Dendritic cell treated with granulocyte-macrophage colony-stimulating factor and Interleukin-4, amounts not matched to agents 40 ng/mL and 50 ng/mL, for 4 days (primary cell): ENCODE measurements around the gene IL15RA.

ENCODE experiments used
- H3K27ac Mint-ChIP-seq: one replicate; pipeline ENCODE4 v1.8.0; 2022; ENCODE audit warnings: mild to moderate bottlenecking, mixed read lengths
- H3K27me3 Mint-ChIP-seq: one replicate; pipeline ENCODE4 v1.8.0; 2022; ENCODE audit warnings: mild to moderate bottlenecking, mixed read lengths
- H3K36me3 Mint-ChIP-seq: one replicate; pipeline ENCODE4 v1.8.0; 2022; ENCODE audit warnings: low read depth, mixed read lengths
- H3K4me1 Mint-ChIP-seq: one replicate; pipeline ENCODE4 v1.8.0; 2022; ENCODE audit warnings: low read depth, mixed read lengths
- H3K4me3 Mint-ChIP-seq: one replicate; pipeline ENCODE4 v1.8.0; 2022; ENCODE audit warnings: mild to moderate bottlenecking, moderate library complexity, mixed read lengths
- H3K9me3 Mint-ChIP-seq: one replicate; pipeline ENCODE4 v1.8.0; 2022; ENCODE audit warnings: mixed read lengths
- intact Hi-C: fragments of 100-400 bp; cut with micrococcal nuclease; formaldehyde crosslinking; loops from one replicate; pipeline ENCODE4 v1.15.0; 2022

IL15RA gene

GRCh38 chr10:5959142-5959541 is 18.2 kb downstream of the IL15RA start:
- intact Hi-C loops: no loop called here
- no peak overlapping the region for H3K27ac Mint-ChIP-seq
- H3K27me3 Mint-ChIP-seq: no peaks in the 10 kb centered on the region
- no peaks in the 10 kb centered on the region for H3K9me3 Mint-ChIP-seq
- peaks cover 15% of the 10 kb centered on the region for H3K36me3 Mint-ChIP-seq
- no peak overlapping the region for H3K4me3 Mint-ChIP-seq
- H3K4me1 Mint-ChIP-seq: no peaks in the 10 kb centered on the region

DNA sequence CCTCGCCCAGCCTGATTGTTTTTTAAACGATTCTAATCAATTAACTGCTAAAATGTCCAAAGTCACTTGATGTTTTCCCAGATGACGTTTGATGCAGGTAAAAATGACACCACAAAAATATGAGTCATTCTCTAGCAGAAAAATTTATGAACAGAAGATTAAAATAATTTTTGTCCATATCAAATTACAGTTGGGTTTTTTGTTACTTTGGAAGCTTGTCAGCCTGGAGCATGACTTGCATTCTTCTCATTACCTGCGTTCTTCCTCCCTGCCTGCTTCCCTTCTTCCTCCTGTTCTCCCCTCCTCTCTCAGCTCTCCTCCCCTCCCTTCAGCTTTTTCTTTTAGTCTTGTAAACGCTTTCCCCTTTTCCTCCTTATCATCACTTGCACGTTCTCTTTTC is 18.7 kb downstream of the IL15RA start:
- Mint-ChIP-seq H3K4me3 (no peak overlapping the region), H3K36me3 (peaks cover 15% of the 10 kb centered on the region), H3K27ac (no peak overlapping the region), H3K4me1 (no peaks in the 10 kb centered on the region), H3K27me3 (no peaks in the 10 kb centered on the region), H3K9me3 (no peaks in the 10 kb centered on the region)
- intact Hi-C loops: no loop called here

DNA sequence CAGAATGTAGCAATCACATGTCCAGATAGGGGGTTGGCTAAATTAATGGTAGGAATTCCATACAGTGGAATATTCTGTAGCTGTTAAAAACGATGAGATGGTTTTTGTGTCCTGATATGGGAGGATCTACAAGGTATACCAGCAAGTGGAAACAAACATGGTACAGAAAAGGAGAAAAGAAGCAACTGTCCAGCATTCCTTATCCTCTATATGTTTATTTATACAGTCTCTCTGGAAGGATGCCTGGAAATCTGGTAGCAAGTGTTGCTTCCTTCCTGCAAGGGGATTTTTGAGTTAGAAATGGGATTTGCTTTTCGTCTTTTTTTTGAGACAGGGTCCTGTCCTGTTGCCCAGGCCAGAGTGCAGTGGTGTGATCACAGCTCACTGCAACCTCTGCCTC is 19.3 kb downstream of the IL15RA start:
- H3K27ac Mint-ChIP-seq: no peak overlapping the region
- no peaks in the 10 kb centered on the region for H3K27me3 Mint-ChIP-seq
- H3K36me3 Mint-ChIP-seq: peaks cover 15% of the 10 kb centered on the region

DNA sequence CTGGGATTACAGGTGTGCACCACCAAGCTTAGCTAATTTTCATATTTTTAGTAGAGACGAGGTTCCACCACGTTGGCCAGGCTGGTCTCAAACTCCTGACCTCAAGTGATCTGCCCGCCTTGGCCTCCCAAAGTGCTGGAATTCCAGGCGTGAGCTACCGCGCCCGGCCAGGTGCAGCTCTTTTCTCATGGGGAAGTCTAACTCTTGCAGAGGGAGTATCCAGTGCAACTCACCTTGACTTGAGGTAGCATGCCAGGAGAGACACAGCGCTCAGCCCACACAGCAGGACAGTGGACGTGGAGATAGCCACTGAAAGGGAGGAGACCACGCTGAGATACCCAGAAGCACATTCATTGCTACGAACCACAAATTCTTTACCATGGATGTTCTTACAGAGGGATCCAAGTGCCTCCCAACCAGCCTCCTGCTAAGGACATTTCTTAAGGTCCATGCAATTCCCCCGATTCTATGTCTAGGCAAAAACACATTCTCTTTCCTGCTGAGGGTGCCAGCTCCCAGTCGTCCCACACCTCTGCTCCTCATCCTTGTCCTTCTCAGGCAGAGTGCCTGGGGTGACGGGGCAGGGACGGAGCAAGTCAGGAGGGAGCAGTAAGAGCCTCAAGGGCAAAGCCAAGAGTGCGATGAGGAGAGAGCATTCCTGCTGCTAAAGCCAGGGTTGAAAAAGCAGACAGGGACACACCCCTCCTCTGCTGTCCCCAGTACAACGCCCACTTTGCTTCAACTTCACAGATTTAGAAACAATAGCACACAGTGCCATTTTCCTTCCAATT is 21.0 kb downstream of the IL15RA start:
- Mint-ChIP-seq H3K4me1 (peaks cover under 1% of the 10 kb centered on the region), H3K36me3 (peaks cover 15% of the 10 kb centered on the region), H3K27ac (no peak overlapping the region), H3K4me3 (no peak overlapping the region), H3K27me3 (no peaks in the 10 kb centered on the region), H3K9me3 (no peaks in the 10 kb centered on the region)
- intact Hi-C loops: no loop called here

More for the DNA sequence above, 19.3 kb downstream of the IL15RA start:
- Mint-ChIP-seq H3K9me3 (no peaks in the 10 kb centered on the region), H3K4me3 (no peak overlapping the region), H3K4me1 (no peaks in the 10 kb centered on the region)
- intact Hi-C loops: no loop called here

DNA sequence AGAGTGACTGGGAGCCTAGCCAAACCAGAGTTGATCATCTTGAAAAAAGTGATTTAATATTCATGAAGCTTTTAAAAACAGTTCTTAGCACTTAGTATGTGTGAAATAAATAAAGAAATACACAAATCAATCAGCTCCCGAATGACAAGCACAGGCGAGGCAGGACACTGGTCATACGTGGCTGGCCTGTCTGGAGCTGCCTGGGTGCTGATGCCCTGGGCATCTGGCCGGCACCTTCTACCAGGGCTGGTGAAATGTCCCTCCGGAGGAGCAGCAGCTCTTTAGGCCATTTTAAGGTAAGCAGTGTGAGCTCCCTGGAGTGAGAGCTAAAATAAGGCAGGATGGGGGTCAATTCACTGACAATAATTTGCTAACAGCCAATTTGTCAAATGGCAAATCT is 23.7 kb downstream of the IL15RA start:
- Mint-ChIP-seq H3K9me3 (no peaks in the 10 kb centered on the region), H3K27me3 (no peaks in the 10 kb centered on the region), H3K36me3 (peaks cover 7% of the 10 kb centered on the region), H3K4me3 (no peak overlapping the region), H3K27ac (no peak overlapping the region), H3K4me1 (peaks cover 22% of the 10 kb centered on the region)
- intact Hi-C loops: loop anchor here (5.0 kb wide), 1 partner anchor 449 kb away; no protein-coding TSS in a partner anchor

- no peak overlapping the region for H3K4me3 Mint-ChIP-seq
- H3K36me3 Mint-ChIP-seq: peaks cover 7% of the 10 kb centered on the region
- no peak overlapping the region for H3K27ac Mint-ChIP-seq
- no peaks in the 10 kb centered on the region for H3K9me3 Mint-ChIP-seq
- intact Hi-C loops: loop anchor here (5.0 kb wide), 1 partner anchor 449 kb away; no protein-coding TSS in a partner anchor
- peaks cover 22% of the 10 kb centered on the region for H3K4me1 Mint-ChIP-seq
- H3K27me3 Mint-ChIP-seq: no peaks in the 10 kb centered on the region
Measured at GRCh38 chr10:5952731-5953385, 24.5 kb downstream of the IL15RA start.

DNA sequence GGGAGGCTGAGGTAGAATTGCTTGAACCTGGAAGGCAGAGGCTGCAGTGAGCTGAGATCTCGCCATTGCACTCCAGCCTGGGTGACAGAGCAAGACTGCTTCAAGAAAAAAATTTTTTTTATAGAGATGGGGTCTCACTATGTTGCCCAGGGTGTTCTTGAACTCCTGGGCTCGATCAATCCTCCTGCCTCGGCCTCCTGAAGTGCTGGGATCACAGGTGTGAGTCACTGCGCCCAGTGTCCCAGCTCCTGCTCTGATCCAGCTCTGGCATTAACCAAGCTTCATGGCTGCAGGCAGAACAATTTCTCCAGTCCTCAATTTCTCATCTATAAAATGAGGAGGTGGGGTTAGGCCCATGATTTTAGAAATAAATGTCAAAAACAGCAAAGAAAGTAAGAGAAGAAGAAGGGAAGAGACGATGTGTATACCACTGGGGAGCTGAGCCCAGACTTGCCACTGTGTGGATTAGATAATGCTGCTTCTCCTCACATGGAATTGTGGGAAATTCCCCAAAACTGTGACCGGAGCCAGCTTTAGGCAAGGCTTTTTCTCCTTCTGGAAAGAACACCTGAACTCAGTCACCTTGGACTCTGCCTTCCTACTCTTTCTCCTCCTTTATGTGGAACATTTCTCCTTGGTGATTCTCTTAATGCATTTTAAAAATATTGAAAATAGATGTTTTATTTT is 25.5 kb downstream of the IL15RA start:
- Mint-ChIP-seq H3K4me1 (peaks cover 24% of the 10 kb centered on the region), H3K27ac (no peak overlapping the region), H3K36me3 (peaks cover 4% of the 10 kb centered on the region), H3K4me3 (no peak overlapping the region), H3K9me3 (no peaks in the 10 kb centered on the region), H3K27me3 (no peaks in the 10 kb centered on the region)
- intact Hi-C loops: loop anchor here (5.0 kb wide), 1 partner anchor 450 kb away; no protein-coding TSS in a partner anchor

GRCh38 chr10:5951167-5951711 is 26.1 kb downstream of the IL15RA start:
- no peak overlapping the region for H3K27ac Mint-ChIP-seq
- no peak overlapping the region for H3K4me3 Mint-ChIP-seq
- no peaks in the 10 kb centered on the region for H3K36me3 Mint-ChIP-seq
- peaks cover 30% of the 10 kb centered on the region for H3K4me1 Mint-ChIP-seq
- intact Hi-C loops: loop anchor here (5.0 kb wide), 1 partner anchor 451 kb away; no protein-coding TSS in a partner anchor
- no peaks in the 10 kb centered on the region for H3K27me3 Mint-ChIP-seq
- no peaks in the 10 kb centered on the region for H3K9me3 Mint-ChIP-seq

GRCh38 chr10:5949009-5949759 is 28.2 kb downstream of the IL15RA start:
- no peaks in the 10 kb centered on the region for H3K36me3 Mint-ChIP-seq
- no peak overlapping the region for H3K4me3 Mint-ChIP-seq
- H3K4me1 Mint-ChIP-seq: peaks cover 51% of the 10 kb centered on the region
- H3K27me3 Mint-ChIP-seq: no peaks in the 10 kb centered on the region
- no peak overlapping the region for H3K27ac Mint-ChIP-seq
- no peaks in the 10 kb centered on the region for H3K9me3 Mint-ChIP-seq
- intact Hi-C loops: loop anchor here (5.0 kb wide), 1 partner anchor 138 kb away; the partner anchor contains the start of gene RBM17

GRCh38 chr10:5948208-5948585 is 29.1 kb downstream of the IL15RA start:
- no peaks in the 10 kb centered on the region for H3K27me3 Mint-ChIP-seq
- H3K36me3 Mint-ChIP-seq: no peaks in the 10 kb centered on the region
- no peaks in the 10 kb centered on the region for H3K9me3 Mint-ChIP-seq
- intact Hi-C loops: loop anchor here (5.0 kb wide), 1 partner anchor 139 kb away; the partner anchor contains the start of gene RBM17
- peaks cover 61% of the 10 kb centered on the region for H3K4me1 Mint-ChIP-seq
- H3K4me3 Mint-ChIP-seq: no peak overlapping the region
- peak overlapping the region; percentile 34 for H3K27ac Mint-ChIP-seq

- no peaks in the 10 kb centered on the region for H3K27me3 Mint-ChIP-seq
- peak overlapping the region; percentile 34 for H3K27ac Mint-ChIP-seq
- no peaks in the 10 kb centered on the region for H3K36me3 Mint-ChIP-seq
- no peaks in the 10 kb centered on the region for H3K9me3 Mint-ChIP-seq
- peaks cover 62% of the 10 kb centered on the region for H3K4me1 Mint-ChIP-seq
- intact Hi-C loops: loop anchor here (5.0 kb wide), 1 partner anchor 140 kb away; the partner anchor contains the start of gene RBM17
- H3K4me3 Mint-ChIP-seq: no peak overlapping the region
Measured at GRCh38 chr10:5947471-5948207, 29.7 kb downstream of the IL15RA start.

DNA sequence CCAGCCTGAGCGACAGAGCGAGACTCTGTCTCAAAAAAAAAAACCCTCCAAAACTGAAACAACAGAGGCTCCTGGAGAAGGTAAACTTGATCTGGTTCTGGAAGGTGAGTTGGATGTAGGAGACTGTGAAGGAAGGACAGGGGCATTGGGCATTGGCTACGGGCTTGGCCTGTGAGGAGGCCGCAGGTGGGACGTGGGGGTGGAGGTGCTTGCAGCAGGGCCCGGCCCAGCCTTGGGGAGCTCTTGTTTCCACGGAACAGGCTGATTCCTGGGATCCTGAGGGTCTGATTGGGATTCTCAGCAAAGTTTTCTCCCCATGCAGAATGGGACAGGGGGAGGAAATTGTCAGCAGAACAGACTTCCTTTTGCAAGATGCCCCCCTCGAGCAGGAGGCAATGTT is 30.6 kb downstream of the IL15RA start:
- peak overlapping the region; percentile 20 for H3K27ac Mint-ChIP-seq

More for the DNA sequence above, 30.6 kb downstream of the IL15RA start:
- no peaks in the 10 kb centered on the region for H3K27me3 Mint-ChIP-seq
- no peak overlapping the region for H3K4me3 Mint-ChIP-seq
- no peaks in the 10 kb centered on the region for H3K9me3 Mint-ChIP-seq
- peaks cover 71% of the 10 kb centered on the region for H3K4me1 Mint-ChIP-seq
- intact Hi-C loops: loop anchor here (5.0 kb wide), 1 partner anchor 141 kb away; the partner anchor contains the start of gene RBM17
- no peaks in the 10 kb centered on the region for H3K36me3 Mint-ChIP-seq
